Medulla oblongata (tissue), 1 donor: Measurements from ENCODE around the gene SFMBT2.
"Not testable (repeated sequence)": the region's sequence is repeated elsewhere in the genome, so short reads cannot be mapped to it uniquely, and the experiment has no call there.

Experiments
- DNase-seq: peaks from one replicate; pipeline ENCODE4 v3.0.0-alpha.2; 2015; ENCODE audit errors: extremely low spot score

Gene SFMBT2

DNA sequence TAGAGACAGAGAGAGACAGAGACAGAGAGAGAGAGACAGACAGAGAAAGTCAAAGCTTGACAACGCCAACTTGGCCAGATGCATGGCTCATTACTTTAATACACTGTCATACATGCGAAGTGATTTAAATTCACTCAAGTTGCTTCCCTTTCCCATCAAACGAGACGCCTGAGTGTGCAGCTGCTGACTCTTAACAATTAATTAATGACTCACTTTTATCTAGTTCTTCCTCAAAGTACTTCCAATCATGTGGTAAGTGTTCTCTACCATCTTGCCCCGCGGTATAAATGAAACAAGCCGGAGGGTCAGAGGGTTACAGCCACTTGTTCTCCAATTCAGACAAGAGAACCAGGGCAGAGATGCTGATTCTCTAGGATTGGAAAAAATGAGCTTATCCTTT, 90.8 kb downstream of the SFMBT2 start:
- no peak for DNase-seq

DNA sequence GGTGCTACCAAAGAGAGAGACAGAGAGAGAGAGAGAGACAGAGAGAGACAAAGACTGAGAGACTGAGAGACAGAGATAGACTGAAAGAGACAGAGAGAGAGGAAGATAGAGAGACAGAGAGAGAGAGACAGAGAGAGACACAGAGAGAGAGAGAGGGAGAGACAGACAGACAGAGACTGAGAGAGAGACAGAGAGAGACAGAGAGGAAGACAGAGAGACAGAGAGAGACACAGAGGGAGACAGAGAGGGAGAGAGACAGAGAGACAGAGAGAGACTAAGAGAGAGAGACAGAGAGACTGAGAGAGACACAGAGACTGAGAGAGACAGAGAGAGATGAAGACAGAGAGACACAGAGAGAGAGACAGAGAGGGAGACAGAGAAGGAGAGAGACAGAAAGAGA, 91.2 kb downstream of the SFMBT2 start:
- DNase-seq = no peak

DNA sequence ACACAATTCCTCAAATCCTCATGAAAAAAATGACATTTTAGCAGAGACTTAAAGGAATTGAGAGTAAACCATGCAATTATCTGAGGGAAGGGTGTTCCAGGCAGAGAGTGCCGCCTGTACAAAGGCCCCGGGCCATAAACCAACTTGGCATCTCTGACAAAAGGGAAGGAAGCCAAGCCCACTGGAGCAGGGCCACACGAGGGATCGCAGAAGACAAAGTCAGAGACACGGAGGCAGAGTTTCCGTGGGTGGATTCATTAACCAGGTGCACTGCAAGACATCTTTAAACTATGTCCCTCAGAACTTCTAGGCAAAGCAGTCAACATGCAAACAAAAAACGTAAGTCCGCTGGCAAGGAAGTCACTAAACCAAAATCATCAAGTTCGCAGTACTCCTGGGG, 92.0 kb downstream of the SFMBT2 start:
- peak; percentile 47 for DNase-seq

DNA sequence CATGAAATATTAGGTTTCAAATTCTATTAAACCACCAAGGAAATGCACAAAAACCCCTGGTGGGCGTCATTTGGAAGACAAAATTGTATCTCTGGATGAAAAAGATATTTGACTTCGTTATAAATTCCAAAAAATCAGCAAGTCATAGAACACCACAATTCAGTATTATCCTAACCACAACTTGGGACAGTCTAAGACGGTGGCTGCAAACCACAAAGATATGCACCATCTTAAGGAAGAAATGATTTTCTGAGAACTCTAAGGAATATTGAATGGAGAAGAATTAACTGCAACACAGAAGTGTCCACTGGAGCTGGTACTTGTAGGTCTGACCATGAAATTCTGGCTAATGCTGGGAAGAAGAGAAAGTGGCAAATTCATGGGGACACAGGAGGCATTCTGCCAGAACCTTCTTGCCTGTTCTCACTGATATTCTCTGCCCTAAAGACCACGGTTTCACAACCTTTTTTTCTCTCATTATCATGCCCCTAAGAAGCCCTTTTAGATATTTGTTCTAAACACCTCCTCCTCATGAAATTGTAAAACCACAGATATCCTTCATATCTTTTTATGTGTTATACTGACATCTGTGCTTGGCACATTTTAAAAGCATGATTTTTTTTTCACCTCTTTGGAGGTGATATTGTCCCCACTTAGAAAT, 92.9 kb downstream of the SFMBT2 start:
- DNase-seq = peak; percentile 27

DNA sequence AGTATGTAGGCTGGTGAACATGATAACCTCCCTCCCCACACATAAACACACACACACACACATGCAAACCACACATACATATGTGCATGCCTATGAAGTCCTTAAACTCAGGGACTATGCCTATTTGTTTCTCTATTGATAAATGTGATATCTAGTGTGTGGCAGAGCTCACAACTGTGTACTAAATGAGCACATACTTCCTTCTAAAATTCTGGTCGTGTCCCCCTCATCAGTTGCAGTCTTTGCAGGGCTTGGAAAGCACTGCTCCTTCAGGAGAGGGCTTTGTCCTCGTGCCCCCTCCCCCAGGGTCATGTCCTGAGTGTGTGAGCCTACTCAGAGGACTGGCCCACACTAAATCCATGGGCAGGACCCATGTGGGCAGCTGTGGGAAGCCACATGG, 94.0 kb downstream of the SFMBT2 start:
- DNase-seq = no peak

DNA sequence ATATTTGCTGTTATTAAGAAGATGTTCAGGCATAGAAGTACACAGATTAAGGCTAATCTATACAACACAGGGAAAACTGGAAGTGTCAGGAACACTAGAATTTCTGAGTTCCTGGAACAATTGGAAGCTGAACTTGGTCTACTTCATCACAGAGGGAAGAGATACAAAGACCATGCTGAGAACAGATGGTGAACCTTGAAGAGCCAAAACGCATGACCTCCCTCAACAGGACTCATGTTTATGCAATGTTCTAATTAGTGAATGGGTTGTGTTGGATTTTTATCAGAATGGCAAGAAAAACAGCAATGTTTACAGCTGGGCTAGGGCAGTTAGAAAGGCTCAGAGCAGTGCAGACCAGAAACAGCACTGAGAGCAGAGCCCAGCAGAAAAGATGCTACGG, 94.9 kb downstream of the SFMBT2 start:
- DNase-seq = no peak

DNA sequence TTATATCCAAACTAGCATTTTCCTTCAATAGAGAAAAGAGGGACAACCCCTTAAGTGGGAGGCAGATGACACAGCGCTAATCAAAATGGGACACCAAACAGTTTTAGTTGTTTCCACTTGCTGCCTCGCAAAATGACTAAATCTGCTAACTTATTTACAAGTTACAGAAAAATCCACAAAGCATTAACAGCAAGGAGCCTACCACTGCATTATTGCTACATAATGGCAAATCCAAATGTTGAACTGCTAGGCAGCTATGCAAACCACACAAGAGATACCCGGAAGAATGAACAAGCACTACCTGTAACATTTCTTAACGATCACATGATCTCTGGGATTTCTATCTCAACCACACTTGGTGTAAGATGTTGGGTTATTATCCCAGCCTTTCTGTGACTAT, 96.7 kb downstream of the SFMBT2 start:
- DNase-seq = no peak

DNA sequence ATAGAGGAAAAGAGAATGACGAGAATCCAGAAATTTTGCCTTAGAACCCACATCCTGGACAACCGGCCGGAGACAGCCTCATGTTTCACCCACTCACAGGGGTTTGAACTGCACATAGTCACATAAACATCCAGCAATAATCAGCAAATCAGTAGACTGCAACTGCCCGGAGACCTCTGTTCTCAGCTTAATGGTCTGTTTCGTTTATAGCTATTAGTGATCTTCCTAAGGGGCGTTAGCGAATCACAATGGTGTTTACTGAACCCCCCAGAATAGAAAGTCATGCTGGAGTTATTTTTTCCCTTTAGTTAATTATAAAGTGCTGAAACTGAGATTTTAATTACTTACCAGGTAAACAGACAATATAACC, 98.4 kb downstream of the SFMBT2 start:
- DNase-seq = no peak

DNA sequence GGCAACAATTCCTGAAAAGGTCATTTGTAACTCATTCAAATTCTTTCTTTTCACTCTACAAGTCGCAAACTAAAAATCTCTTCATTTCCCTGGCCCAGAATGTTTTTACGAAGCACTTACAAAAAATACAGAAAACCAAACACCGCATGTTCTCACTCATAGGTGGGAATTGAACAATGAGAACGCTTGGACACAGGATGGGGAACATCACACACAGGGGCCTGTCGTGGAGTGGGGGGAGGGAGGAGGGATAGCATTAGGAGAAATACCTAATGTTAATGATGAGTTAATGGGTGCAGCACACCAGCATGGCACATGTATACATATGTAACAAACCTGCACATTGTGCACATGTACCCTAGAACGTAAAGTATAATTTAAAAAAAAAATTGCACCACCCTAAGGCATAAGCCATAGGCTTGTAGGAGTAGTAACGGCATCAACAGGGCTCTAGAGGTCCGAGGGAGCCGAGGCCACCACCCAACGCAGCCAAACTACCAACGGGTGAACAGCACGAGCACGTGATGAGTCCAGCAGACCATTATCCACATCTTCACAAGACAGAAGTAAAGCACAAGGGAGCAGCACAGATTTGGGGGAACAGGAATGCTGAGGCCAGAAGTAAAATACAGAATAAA, 98.9 kb downstream of the SFMBT2 start:
- DNase-seq = not testable (repeated sequence)

DNA sequence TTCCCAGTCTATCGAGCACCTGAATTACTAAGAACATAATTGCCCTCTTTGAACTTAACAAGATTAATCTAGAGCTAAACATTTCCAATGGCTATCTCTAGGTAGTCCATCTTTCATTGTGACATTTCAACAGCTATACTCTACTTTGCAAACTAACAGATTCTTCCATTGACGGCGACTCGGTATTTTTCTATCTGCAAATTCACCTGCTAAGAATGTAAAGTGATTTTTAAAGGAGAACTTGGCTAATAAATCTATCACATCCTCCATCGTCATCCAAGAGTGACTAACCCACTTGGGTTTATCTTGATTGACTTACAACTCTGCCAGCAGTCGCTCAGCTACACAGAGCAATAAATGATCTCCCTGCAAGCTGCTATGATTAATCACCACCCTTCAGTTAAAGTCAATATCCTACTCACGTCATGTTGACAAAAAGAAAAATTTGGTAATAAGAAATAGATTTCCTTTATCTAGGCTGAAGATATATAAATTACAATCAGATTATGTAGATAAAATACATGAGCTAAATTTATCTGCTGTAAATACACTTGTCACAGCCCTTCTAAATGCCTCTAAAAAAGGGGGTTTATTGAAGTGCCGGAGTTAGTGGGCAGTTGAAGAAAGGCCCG, 99.5 kb downstream of the SFMBT2 start:
- DNase-seq = no peak

DNA sequence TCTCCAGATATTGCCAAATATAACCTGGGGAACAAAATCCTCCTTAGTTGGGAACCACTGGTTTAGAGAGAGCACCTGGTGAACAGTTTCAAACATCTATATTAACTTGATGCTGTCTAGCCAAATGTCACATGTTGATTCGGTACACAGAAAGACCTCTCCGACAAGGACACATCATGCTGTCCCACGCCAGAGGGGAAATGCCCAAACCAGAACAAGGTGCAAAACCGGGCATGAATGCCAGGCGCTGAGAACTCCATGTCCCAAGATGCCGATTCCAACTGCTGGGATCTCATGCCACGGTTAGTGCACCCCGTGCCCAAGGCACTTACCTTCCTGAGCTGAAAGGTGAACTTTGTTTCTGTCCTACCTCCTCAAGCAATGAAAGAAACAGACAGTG, 100.8 kb downstream of the SFMBT2 start:
- no peak for DNase-seq

DNA sequence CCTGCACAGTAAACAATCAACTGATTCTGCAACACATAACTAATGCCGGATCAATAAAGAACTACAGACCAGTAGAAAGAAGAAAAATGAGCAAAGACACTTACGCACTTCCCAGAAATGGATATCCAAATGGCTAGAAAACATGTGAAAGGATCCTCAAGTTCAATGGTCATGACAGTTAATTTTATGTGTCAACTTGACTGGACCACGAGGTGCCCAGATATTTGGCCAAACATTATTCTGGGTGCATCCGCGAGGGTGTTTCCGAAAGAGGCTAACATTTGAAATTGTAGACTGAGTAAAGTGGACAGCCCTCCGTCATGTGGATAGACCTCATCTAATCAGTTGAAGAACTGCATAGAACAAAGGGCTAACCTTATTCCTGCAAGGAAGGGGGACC, 102.0 kb downstream of the SFMBT2 start:
- no peak for DNase-seq

DNA sequence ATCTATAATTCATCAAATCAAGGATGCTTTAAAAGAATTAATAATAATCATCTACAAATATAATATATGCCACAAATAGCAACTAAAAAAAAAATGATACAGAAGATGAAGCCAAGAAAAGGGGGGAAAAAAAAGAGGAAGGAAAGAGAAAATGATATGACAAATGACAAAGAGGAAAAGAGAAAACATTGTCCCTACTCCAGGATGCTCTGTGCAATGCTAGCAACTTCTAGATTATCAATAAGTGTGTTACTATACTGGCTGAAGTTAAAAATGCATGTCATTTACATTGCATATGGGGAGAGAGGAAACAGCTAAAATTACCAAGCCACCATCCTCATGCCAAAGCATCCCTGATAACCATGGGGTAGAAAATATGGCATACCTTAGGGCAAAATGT, 104.2 kb downstream of the SFMBT2 start:
- DNase-seq = no peak

DNA sequence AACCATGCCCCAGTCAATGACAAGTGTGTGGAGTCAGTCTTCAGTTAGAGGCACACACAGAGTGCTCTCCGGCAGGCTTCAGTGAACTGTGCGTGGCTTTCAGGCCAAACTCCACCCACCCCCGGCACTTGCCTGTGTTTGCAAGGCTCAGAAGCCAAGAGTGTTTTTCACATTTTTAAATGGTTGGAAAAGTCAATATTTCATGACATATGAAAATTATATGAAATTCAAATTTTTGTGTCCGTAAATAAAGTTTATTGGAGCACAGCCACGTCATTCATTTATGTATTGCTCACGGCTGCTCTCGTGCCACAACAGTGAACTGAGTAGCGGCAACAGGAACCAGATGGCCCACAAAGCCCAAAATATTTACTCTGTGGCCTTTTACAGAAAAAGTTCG, 104.7 kb downstream of the SFMBT2 start:
- DNase-seq = peak; percentile 29

DNA sequence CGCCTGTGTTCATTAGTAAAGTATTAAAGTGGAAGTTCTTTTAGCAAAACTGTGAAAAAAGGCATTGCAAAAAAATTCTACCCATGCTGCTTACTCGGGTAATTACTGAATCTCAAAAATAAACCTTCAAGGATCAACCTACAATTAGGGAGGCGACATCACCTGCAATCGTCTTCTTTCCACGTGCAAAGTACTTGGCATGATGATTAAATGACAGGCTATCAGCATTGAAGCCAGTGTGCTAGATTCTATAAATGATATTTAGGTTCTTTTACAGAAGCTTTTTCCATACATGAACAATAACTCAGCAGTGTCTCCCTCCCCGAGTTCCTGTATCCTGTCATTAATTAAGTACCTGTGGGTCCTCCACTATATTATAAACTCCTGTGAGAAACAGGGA, 105.8 kb downstream of the SFMBT2 start:
- DNase-seq = no peak

DNA sequence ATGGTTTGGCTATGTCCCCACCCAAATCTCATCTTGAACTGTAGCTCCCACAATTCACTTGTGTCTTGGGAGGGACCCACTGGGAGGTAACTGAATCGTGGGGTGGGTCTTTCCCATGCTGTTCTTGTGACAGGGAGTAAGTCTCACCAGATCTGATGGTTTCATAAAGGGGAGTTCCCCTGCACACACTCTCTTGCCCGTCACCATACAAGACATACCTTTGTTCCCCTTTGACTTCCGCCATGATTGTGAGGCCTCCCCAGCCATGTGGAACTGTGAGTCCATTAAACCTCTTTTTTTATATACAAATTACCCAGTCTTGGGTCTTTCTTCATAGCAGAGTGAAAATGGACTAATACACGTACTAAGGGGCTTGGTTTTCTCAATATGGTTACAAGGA, 106.7 kb downstream of the SFMBT2 start:
- DNase-seq = no peak

DNA sequence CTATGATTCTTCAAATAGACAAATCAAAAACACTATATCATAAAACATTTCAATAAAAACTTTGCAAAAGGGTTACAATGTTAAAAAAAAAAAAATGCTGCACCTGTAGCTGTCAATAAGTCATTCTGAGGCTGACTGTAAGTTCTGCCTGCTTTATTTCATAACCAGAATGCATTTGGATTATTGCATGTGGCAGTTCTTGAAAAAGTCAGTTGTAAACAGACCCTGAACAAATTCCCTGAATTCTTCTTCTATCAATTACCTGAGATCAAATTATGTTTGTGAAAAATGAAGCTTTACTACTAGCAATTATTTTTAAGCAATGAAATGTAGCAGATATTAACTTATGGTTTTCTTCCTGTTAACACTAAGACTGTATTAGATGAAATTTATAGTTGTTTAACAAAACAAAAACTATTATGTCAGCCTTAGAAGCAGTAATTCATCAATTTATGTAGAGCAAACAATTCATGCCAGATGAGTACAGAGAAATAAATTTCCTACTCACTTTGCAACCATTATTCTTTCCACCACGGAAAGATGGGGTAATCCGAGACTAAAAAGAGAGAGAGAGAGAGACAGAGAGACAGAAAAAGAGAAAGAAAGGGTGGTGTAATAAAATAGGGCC, 107.8 kb downstream of the SFMBT2 start:
- no peak for DNase-seq

DNA sequence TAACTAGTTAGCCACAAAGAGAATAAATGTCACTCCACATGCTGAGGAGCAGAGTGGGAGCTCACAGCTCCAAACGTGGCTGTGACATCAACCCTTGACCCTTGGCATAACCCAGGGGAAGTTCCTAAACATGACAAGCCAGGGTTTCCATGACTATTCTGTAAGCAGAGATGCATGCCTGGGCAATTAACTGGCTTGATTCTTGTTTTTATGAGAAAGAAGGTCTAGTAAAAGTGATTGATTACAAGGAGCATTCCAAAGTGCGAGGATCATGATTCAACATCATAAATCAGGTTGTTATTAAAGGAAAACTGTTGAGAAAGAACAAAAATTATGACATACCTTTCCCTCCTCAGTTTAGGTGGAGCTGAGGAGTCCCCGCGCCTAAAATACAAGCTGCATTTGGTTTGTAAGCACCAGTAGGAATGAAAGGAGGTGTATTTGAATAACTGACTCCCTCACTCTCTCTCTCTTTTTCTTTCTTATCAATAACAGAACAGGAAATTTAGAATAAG, 108.4 kb downstream of the SFMBT2 start:
- DNase-seq = no peak

DNA sequence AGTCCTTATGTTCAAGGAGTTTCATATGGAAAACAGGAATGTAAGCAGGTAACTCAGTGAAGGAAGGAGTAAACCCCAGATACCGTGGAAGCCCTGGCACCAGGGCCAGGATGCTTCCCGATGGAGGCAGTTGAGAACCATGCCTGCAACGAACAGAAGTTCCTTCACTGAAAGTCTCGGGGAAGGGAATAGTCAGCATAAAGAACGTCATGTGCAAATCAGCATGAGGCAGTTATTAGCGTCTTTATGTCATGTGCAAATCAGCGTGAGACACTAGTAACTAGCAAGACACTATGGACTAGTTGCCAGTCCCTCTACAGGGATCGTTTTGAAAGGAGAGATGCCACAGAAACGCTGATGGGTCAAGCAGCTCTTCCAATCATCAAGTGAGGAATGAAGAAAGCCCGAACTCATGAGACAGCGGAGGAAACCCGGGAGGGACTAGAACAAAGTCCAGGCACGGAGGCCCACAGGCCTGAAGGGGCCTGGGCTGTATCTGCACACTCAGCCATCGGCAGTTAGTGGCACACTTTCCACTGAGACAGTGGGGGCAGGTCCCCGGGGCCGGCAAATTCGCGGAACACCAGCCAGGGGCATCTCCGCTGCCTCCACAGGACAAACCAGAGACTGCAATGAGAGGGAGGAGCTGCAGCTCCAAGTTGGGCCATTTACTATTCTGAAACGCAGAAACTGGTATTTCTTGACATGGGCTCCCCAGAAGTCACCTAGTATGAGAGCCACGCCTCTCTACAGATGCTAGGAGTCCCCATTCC, 109.6 kb downstream of the SFMBT2 start:
- no peak for DNase-seq

DNA sequence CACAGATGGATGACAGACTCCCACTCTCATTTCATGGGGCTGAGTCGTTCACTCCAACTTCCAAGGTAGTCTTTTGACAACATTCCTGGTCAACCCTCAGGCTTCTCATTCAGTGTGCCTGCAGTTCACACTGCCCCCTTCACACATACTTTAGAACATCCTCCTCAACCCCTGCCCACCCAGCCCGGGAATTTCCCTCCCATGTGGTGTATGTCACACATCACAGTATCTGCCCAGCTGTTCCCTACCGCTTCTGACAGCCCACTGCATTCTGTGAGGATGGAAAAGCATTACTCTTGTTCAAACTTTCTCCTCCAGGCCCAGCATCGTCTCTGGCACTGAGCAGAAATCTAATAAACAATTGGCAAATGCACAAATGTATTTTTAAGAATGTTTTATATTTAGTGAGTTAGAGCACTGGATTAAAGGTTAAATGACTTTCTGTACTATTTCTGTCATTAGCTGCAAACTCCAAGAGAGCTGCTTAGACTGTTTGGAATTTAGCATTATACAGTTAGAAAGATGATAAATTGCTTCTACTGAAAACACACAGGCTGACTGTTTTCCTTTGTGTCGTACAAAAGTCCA, 110.4 kb downstream of the SFMBT2 start:
- no peak for DNase-seq

DNA sequence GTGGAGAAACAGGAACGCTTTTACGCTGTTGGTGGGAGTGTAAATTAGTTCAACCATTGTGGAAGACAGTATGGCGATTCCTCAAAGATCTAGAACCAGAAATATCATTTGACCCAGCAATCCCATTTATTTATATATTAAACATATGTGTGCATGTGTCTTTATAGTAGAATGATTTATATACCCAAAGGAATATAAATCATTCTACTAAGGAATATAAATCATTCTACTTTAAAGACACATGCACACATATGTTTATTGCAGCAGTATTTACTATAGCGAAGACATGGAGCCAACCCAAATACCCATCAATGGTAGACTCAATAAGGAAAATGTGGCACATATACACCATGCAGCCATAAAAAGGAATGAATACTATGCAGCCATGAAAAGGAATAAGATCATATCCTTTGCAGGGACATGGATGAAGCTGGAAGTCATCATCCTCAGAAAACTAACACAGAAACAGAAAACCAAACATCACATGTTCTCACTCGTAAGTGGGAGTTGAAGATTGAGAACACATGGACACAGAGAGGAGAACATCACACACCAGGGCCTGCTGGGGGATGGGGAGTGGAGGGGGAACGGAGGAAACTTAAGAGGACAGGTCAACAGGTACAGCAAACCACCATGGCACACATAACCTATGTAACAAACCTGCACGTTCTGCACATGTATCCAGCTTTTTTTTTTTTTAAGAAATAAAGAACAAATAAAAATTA, 111.1 kb downstream of the SFMBT2 start:
- DNase-seq = not testable (repeated sequence)
